CMK (cell line): ENCODE results near the gene GNAO1.

Experiments
- DNase-seq: peaks from one replicate; pipeline ENCODE4 v3.0.0-alpha.2; 2010; ENCODE audit warnings: low read depth

The GNAO1 gene

GRCh38 chr16:56241596-56241995 is 50.3 kb downstream of the GNAO1 start:
- no peak for DNase-seq

DNA sequence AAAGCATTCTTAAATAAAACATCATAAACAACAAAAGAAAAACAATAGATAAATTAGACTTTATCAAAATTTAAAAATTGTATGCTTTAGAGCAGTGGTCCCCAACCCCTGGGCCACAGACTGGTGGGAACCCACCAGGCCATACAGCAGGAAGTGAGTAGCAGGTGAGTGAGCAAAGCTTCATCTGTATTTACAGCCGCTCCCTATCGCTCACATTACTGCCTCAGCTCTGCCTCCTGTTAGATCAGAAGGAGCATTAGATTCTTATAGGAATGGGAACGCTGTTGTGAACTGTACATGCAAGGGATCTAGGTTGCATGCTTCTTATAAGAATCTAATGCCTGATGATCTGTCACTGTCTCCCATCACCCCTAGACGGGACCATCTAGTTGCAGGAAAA is 51.5 kb downstream of the GNAO1 start:
- no peak for DNase-seq

DNA sequence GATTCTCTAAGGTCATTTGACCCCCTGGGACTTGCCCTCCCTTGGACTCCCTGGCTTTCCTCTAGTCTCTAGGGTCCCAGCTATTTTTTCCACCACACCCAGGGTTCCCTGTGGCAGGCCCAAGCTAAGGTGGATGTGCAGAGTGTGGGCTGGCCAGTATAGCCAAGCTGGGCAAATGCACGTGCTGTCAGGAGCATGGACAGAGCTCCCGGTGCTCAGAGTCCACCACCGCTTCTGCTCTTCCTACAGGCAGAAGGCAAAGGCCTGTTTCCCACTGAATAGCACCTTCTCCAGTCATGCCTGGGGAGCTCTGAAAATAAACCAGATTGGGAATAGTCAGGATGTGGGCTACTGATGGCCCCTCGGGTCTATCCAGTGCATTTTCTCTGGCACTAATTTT is 53.3 kb downstream of the GNAO1 start:
- no peak for DNase-seq

- no peak for DNase-seq
These were observed 53.9 kb downstream of the GNAO1 start for GRCh38 chr16:56245197-56245596.

DNA sequence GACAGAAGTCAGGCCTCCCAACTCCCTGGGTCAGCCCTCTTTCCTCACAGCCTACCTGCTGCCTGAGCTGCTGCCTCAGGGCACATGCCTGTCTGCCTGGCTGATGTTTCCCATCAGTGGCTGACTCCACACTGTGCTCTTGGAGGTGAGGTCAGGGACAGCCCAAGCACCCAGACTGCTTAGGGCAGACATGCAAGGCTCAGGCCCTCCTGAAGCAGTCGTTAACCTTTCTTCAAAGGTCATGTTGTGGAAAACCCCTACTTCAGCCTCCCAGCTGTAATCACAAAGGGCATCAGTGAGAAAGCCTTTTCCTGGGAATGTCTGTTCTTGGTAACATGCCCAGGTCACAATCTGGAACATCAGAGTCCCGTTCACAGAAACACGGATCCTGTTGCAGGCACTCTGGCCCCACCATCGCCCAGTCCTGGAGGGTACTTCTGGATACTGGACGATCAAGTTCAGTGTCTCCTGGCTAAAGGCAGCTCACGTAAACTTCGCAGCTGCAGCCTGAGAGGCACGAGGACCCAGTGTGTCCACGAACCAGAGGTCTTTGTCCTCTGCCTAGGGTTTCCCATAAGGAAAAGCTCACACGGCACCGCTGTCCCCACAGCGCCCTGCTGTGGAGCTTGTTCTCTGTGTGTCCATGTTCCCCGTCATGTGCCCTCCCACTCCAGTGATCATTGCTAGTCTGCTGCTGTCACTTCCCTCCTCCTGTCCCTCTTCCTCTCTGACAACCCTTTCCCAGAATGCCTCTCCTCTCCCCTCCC is 54.9 kb downstream of the GNAO1 start:
- no peak for DNase-seq

GRCh38 chr16:56247018-56247417 is 55.7 kb downstream of the GNAO1 start:
- no peak for DNase-seq

DNA sequence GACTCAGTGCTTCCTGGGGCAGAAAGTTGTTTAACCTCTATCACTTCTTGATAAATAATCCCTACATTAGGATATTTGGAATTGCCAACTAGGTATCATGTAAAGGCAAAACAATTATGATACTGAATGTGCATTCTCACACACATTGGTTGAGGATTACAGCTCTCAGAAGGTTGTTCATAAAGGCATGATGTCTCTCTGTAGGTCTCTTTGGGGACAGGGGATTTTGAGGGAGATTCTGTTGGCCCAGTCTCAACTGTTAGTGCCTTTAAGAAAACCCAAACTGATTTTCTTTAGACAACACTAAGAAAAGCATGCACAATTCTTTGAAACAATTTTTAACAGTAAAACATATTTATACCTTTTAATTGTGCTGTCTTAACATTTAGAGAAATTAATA is 56.5 kb downstream of the GNAO1 start:
- DNase-seq: no peak

DNA sequence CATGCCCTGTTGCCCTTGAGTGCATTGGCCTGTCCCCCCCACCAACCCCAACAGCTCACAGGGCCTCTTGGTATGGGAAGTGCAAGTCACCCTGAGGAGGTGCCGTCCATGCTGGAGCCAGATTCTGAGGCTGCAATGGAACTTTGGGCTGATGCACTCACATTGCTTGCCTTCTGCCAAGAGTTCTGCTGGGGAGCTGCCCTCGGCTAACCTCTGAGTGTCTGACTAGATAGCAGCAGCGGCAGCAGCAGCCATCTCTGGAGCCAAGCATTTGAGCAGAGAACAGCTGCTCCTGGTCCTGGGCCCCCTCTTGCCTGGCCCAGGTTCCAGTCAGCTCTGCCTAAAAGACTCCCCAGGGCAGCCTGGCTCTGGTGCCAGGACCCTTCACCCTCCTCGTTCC is 61.5 kb downstream of the GNAO1 start:
- DNase-seq: no peak

DNA sequence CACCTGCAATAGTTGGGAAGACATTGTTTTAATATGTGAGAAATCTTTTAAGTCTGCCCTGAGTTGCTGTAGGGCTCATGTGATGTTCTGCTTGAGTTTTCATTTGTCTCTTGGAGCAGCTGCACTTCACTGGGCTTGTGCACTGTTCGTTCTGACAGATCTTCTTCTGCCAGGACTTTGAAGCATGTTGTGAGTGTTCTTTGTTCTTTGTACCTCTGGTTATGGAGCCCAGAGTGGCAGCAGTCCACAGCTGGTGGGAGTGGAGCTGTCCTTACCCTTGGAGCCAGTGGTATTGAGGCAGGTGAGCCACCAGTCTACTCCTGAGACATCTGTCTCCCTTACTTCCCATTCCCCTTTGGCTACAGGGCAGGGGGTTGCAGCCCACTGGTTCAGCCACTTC is 64.6 kb downstream of the GNAO1 start:
- DNase-seq: no peak

- no peak for DNase-seq
These were observed 66.0 kb downstream of the GNAO1 start for GRCh38 chr16:56257239-56257638.

DNA sequence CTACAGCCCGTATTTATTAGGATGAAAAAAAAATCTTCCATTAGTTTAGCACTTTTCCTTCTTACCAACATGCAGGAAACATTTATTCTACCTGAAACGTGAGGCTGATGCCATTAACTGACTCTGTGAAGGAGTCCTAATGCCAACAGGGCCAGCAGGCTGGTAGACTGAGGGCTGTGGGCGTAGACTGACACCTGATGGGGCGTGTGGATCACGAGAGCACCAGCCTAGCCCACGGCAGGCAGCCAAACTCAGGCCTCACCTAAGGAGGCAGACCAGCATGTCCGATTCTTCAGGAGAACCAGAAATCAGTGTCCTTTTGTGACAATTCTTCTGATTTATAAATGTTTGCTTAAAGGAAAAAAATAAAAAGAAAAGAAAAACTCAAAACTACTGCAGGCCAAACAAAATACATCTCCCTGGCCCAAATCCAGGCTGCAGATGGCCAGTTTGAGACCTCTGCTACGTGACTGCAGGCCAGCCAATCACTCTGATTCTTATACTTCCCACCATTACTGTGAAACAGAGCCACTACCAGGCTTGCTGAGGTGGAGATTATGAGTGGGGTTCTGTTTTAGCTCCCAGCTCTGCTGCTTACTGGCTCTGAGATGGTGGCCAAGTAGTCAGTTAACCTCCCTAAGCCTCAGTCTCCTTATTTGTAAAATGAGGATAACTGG is 66.5 kb downstream of the GNAO1 start:
- no peak for DNase-seq

- no peak for DNase-seq
These were observed 67.5 kb downstream of the GNAO1 start for GRCh38 chr16:56258508-56259424.

DNA sequence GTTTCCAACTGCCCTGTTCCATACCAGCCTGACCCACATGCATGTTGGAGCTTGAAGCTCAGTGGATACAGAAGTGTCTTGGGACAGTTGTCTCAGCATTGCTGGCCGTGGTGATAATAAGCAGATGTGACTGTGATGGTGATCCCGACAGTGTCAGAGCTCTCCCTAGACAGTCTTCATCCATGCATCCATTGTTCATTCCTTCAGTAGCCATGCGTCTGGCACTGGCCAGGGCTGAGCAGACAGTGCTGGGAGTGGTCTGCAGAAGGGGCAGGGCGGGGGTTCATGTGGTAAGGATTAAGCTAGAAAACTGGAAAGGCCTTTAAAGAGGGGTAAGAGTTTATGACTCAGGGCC is 68.1 kb downstream of the GNAO1 start:
- DNase-seq: no peak

GRCh38 chr16:56260378-56261160 is 69.3 kb downstream of the GNAO1 start:
- no peak for DNase-seq

DNA sequence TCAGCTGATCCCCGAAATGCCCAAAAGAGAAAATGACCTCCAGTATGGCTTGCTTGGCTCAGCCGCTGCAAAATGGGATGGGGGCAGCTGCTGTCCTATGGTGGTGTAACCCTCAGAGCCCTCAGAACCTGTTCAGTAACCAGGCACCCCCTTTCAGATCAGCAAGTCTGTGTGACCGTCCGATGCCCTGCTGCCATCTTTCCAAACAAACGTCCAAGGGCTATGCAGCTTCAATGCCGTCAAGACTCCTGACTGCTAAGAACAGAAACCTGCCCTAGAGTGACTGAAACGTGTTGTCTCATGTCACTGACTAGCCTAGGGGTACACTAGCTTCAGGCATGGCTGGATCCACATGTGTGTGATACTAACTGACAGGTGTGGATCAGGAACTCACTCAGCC is 70.4 kb downstream of the GNAO1 start:
- DNase-seq: no peak

DNA sequence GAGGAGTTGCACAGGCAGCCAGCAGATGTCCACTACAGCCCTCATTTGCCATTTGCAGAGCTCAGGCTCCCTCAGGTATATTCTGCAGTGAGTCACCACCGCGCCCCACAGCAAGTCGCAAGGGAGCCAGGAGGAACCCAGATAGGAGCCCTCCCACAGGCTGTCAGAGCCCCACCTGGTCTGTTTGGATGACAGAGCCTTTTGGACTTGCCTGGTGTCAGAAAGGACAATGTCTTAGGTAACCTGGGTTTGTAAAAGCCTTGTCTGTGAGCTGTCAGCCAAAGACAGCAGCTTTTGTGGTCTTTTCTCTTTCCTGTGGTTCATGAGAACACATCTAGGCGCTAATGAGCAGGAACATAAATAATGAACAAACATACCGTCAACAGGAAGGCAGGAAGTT is 70.9 kb downstream of the GNAO1 start:
- DNase-seq: no peak

GRCh38 chr16:56262551-56263245 is 71.4 kb downstream of the GNAO1 start:
- DNase-seq: no peak

DNA sequence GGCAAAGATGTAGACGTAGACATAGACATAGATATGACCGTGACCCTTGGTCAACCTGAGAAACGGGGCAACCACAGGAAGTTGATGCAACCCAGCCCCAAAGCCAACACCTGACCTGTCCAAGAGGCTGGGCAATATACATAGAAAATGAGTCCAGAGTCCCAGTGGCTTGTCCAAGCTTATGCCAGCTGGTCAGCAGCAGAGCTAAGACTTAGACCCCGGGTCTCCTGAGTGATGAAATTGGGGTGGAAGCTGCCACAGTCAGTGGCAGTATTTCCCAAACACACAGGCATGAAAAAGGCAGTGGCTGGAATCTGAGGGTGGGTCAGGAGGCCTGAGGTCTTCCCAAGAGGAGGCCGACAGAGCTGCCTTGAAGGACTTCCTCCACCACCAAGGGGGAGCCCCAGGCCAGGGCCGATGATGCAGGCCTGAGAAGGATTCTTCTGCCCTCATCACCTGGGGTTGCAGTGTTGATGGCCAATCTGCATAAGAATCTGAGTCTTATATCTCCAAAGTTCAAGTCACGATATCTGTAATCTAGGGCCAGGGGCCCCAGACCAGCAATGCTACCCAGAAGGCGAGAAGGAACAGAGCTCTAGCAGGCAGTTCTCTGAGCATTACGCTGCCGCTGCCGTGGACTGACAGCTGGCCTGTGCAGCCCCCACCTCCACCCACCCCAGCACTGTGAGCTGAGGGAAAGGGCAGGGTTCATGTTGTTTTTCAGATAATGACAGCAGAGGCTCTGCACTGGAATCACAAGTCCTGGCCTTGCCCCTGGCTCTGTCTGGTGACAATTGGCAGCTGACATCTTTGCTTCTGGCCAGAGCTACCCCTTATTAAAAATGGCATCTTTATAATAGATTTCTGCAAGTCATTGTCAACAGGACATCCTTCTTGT is 72.7 kb downstream of the GNAO1 start:
- no peak for DNase-seq

- no peak for DNase-seq
These were observed 73.3 kb downstream of the GNAO1 start for GRCh38 chr16:56264609-56264972.

DNA sequence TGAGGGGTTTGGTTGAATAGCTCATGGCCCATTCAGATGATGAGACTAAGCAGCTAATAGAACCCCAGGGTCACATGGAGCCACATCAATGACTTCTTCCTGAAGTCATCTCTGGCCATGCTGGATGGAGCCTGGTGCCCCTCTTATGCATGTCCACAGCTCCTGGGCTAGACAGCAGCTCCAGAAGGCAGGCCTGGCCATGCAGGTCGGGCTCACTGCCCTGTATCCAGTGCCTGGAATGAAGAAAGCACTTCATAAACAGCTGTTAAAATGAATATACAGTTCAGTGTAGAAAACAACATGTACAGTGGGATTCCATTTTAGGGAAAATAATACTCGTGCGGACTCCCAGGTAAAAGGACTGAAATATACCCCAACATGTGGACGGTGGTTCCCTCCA is 73.9 kb downstream of the GNAO1 start:
- DNase-seq: no peak

DNA sequence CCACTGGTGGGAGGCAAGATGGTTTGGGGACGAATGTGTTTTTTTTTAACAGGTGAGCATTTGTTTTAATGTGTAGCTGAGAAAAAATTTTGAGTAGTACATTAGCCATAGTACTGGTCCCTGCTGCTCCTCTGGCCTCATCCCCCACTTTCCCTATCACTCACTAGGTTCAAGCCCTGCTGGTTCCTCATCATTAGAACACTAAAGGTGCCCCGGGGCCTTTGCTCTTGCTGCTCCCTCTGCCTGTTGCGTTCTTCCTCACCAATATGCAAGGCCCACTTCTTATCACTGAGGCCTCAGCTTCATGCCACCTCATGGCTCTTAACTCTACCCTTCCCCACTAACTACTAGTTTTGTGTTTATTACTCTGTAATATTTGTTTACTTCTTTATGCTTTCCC is 74.5 kb downstream of the GNAO1 start:
- no peak for DNase-seq
